ENCODE data around the gene YRDC. TPM values are rescaled to one million over a fixed set of nuclear protein-coding genes. Genes with fewer than 3 reads are reported as not detected.

Gene YRDC
- total RNA-seq, 1 experiment from 2014 or later = 41.4 TPM

GRCh38 chr1:37778654-37779053, 29.4 kb downstream of the YRDC start:
- H3K79me2 ChIP-seq (ENCODE audit: insufficient read depth, low read length) = no peaks in the 10 kb centered on the region
- no peaks in the 10 kb centered on the region for H3K4me1 ChIP-seq (ENCODE audit: control insufficient read depth in 1 of 2, insufficient read depth in 2 of 2, low read length in 2 of 2)
- TF ChIP-seq, protein P1, sequence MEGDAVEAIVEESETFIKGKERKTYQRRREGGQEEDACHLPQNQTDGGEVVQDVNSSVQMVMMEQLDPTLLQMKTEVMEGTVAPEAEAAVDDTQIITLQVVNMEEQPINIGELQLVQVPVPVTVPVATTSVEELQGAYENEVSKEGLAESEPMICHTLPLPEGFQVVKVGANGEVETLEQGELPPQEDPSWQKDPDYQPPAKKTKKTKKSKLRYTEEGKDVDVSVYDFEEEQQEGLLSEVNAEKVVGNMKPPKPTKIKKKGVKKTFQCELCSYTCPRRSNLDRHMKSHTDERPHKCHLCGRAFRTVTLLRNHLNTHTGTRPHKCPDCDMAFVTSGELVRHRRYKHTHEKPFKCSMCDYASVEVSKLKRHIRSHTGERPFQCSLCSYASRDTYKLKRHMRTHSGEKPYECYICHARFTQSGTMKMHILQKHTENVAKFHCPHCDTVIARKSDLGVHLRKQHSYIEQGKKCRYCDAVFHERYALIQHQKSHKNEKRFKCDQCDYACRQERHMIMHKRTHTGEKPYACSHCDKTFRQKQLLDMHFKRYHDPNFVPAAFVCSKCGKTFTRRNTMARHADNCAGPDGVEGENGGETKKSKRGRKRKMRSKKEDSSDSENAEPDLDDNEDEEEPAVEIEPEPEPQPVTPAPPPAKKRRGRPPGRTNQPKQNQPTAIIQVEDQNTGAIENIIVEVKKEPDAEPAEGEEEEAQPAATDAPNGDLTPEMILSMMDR (IDR thresholded peaks at IDR 0.05 in 2 of 3, conservative IDR thresholded peaks at IDR 0.05 in 1 of 3; ENCODE audit: borderline replicate concordance in 1 of 3, insufficient read depth in 1 of 3, low read depth in 2 of 3, low read length in 2 of 3) = no peak
- TF ChIP-seq ZFX (IDR thresholded peaks at IDR 0.05) = no peak
- 0 out of 2 replicates have a peak, but pooled peaks have one; percentile 13 for TF ChIP-seq RAD21 (IDR thresholded peaks at IDR 0.05; ENCODE audit: low read depth)
- H3K27me3 ChIP-seq (ENCODE audit: insufficient read depth, low read length) = no peaks in the 10 kb centered on the region
- H3K9me2 ChIP-seq (ENCODE audit: insufficient read depth) = no peaks in the 10 kb centered on the region
- ATAC-seq (0 out of 2 replicates have a peak, but pooled peaks have one; percentile 11), DNase-seq (ENCODE audit: low read depth, low spot score) (no peak)
- no peak overlapping the region for H3K27ac ChIP-seq (ENCODE audit: low read depth, low read length)
- ChIA-PET CTCF (no interaction called here), RAD21 (ENCODE audit: low non-redundant PET in 1 of 2, low total read pairs in 2 of 2, uncharacterized antibody in 2 of 2, unreplicated experiment in 2 of 2) (no interaction called here), POLR2A (no interaction called here)
- H3K4me3 ChIP-seq (replicated peaks in 1 of 2; ENCODE audit: low read depth in 1 of 2, low read length in 2 of 2) = no peak overlapping the region
- BruUV-seq (replicated peaks) = no TSS peak
- no peak overlapping the region for H3K4me2 ChIP-seq (ENCODE audit: low read length)
- no peaks in the 10 kb centered on the region for H3K36me3 ChIP-seq (ENCODE audit: control insufficient read depth in 1 of 2, insufficient read depth in 2 of 2, low read length in 2 of 2)
- H2AFZ ChIP-seq (ENCODE audit: low read depth, low read length, poor library complexity, severe bottlenecking) = no peak overlapping the region
- H3K9me3 ChIP-seq (ENCODE audit: control insufficient read depth in 1 of 2, insufficient read depth in 1 of 2, low read depth in 1 of 2, low read length in 2 of 2) = peaks cover 0 to 5% of the 10 kb centered on the region in 2 experiments; a peak in 1 of 4 replicates
- no peaks in the 10 kb centered on the region for H4K20me1 ChIP-seq (ENCODE audit: insufficient read depth)
- intact Hi-C loops (cut with micrococcal nuclease) = no loop called here
- H3K9ac ChIP-seq (ENCODE audit: low read length) = no peak overlapping the region

DNA sequence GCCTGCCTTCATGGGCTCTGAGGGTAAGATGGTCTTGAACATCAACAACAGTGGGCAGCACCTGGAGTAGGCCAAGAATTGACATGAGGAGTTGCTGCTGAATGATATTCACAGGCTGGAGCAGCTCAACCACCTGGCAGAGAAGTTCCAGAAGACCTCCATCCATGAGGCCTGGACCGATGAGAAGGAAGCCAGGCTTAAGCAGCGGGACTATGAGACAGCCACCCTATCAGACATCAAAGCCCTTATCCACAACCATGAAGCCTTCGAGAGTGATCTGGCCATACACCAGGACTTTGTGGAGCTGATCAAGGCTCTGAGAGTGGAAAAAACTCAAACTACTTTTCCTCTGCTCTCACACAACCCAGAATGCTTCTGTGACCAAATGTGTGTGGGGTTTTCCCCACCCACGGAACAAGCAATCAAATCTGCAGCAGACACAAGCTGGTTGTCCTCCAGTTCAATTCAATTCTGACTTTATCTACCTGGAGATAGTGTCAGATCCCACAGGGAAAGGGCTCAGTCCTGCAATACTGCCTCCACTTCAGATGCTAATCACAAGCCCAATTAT, 31.0 kb downstream of the YRDC start:
- BruUV-seq (replicated peaks) = no TSS peak
- RAD21 ChIA-PET (ENCODE audit: low non-redundant PET in 1 of 2, low total read pairs in 2 of 2, uncharacterized antibody in 2 of 2, unreplicated experiment in 2 of 2) = no interaction called here
- H3K4me2 ChIP-seq (ENCODE audit: low read length) = no peak overlapping the region
- POLR2A ChIA-PET = no interaction called here
- H3K9me2 ChIP-seq (ENCODE audit: insufficient read depth) = no peaks in the 10 kb centered on the region
- no peaks in the 10 kb centered on the region for H3K36me3 ChIP-seq (ENCODE audit: control insufficient read depth in 1 of 2, insufficient read depth in 2 of 2, low read length in 2 of 2)
- DNase-seq (ENCODE audit: low read depth, low spot score) (no peak), ATAC-seq (no peak)
- no peaks in the 10 kb centered on the region for H3K4me1 ChIP-seq (ENCODE audit: control insufficient read depth in 1 of 2, insufficient read depth in 2 of 2, low read length in 2 of 2)
- intact Hi-C loops (cut with micrococcal nuclease) = no loop called here
- no peaks in the 10 kb centered on the region for H3K79me2 ChIP-seq (ENCODE audit: insufficient read depth, low read length)
- no peak overlapping the region for H2AFZ ChIP-seq (ENCODE audit: low read depth, low read length, poor library complexity, severe bottlenecking)
- CTCF ChIA-PET = no interaction called here
- peaks cover 0 to 6% of the 10 kb centered on the region in 2 experiments; a peak in 1 of 4 replicates for H3K9me3 ChIP-seq (ENCODE audit: control insufficient read depth in 1 of 2, insufficient read depth in 1 of 2, low read depth in 1 of 2, low read length in 2 of 2)
- no peak overlapping the region for H3K4me3 ChIP-seq (replicated peaks in 1 of 2; ENCODE audit: low read depth in 1 of 2, low read length in 2 of 2)
- H3K9ac ChIP-seq (ENCODE audit: low read length) = no peak overlapping the region
- H4K20me1 ChIP-seq (ENCODE audit: insufficient read depth) = no peaks in the 10 kb centered on the region
- no peak overlapping the region for H3K27ac ChIP-seq (ENCODE audit: low read depth, low read length)
- no peaks in the 10 kb centered on the region for H3K27me3 ChIP-seq (ENCODE audit: insufficient read depth, low read length)
- TF ChIP-seq SP1 (IDR thresholded peaks at IDR 0.05; ENCODE audit: low read depth) (no peak), SRF (IDR thresholded peaks at IDR 0.05; ENCODE audit: low read depth) (no peak), YY1 (IDR thresholded peaks at IDR 0.05; ENCODE audit: extremely low read depth, insufficient replicate concordance, low read depth, low read length) (no peak), ZNF274 (IDR thresholded peaks at IDR 0.05; ENCODE audit: low read depth, low read length) (no peak), EZH2 (IDR thresholded peaks at IDR 0.05) (no peak), CBX3 (IDR thresholded peaks at IDR 0.05; ENCODE audit: low read depth) (no peak), ZFX (IDR thresholded peaks at IDR 0.05) (no peak), TCF7L2 (IDR thresholded peaks at IDR 0.05; ENCODE audit: borderline replicate concordance, extremely low read depth, insufficient read depth, insufficient read length) (no peak), POLR2AphosphoS5 (IDR thresholded peaks at IDR 0.05; ENCODE audit: low read depth, low read length) (no peak), RAD21 (IDR thresholded peaks at IDR 0.05; ENCODE audit: low read depth) (no peak), POLR2A (IDR thresholded peaks at IDR 0.05; ENCODE audit: borderline replicate concordance, extremely low read depth, insufficient read depth, insufficient read length) (no peak)
- TF ChIP-seq, protein P2, sequence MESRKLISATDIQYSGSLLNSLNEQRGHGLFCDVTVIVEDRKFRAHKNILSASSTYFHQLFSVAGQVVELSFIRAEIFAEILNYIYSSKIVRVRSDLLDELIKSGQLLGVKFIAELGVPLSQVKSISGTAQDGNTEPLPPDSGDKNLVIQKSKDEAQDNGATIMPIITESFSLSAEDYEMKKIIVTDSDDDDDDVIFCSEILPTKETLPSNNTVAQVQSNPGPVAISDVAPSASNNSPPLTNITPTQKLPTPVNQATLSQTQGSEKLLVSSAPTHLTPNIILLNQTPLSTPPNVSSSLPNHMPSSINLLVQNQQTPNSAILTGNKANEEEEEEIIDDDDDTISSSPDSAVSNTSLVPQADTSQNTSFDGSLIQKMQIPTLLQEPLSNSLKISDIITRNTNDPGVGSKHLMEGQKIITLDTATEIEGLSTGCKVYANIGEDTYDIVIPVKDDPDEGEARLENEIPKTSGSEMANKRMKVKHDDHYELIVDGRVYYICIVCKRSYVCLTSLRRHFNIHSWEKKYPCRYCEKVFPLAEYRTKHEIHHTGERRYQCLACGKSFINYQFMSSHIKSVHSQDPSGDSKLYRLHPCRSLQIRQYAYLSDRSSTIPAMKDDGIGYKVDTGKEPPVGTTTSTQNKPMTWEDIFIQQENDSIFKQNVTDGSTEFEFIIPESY (IDR thresholded peaks at IDR 0.05; ENCODE audit: extremely low read depth, insufficient replicate concordance, low read length) = no peak
- TF ChIP-seq, protein P1 (IDR thresholded peaks at IDR 0.05 in 2 of 3, conservative IDR thresholded peaks at IDR 0.05 in 1 of 3; ENCODE audit: borderline replicate concordance in 1 of 3, insufficient read depth in 1 of 3, low read depth in 2 of 3, low read length in 2 of 3) = no peak

Data from HCT116 (cell line).